ENCODE data around the gene SCARB1.

SCARB1 gene

GRCh38 chr12:124745891-124746570 is 117.6 kb downstream of the SCARB1 start:
- DNase-seq (ENCODE audit: low read depth), result no peak

GRCh38 chr12:124745465-124745890 is 118.2 kb downstream of the SCARB1 start:
- DNase-seq (ENCODE audit: low read depth), result no peak

GRCh38 chr12:124744659-124745464 is 118.8 kb downstream of the SCARB1 start:
- no peak for DNase-seq (ENCODE audit: low read depth)

- DNase-seq (ENCODE audit: low read depth), result no peak
These were observed 119.4 kb downstream of the SCARB1 start for GRCh38 chr12:124744273-124744640.

GRCh38 chr12:124743479-124744272 is 120.0 kb downstream of the SCARB1 start:
- no peak for DNase-seq (ENCODE audit: low read depth)

GRCh38 chr12:124742678-124743077 is 121.0 kb downstream of the SCARB1 start:
- DNase-seq (ENCODE audit: low read depth), result no peak

GRCh38 chr12:124742111-124742510 is 121.6 kb downstream of the SCARB1 start:
- no peak for DNase-seq (ENCODE audit: low read depth)

GRCh38 chr12:124741211-124741610 is 122.5 kb downstream of the SCARB1 start:
- DNase-seq (ENCODE audit: low read depth), result no peak

GRCh38 chr12:124740691-124741137 is 123.0 kb downstream of the SCARB1 start:
- no peak for DNase-seq (ENCODE audit: low read depth)

- no peak for DNase-seq (ENCODE audit: low read depth)
These were observed 123.6 kb downstream of the SCARB1 start for GRCh38 chr12:124739953-124740561.

GRCh38 chr12:124738636-124739467 is 124.8 kb downstream of the SCARB1 start:
- no peak for DNase-seq (ENCODE audit: low read depth)

GRCh38 chr12:124737772-124738635 is 125.7 kb downstream of the SCARB1 start:
- no peak for DNase-seq (ENCODE audit: low read depth)

GRCh38 chr12:124737040-124737419 is 126.6 kb downstream of the SCARB1 start:
- DNase-seq (ENCODE audit: low read depth), result no peak

GRCh38 chr12:124736115-124737039 is 127.3 kb downstream of the SCARB1 start:
- no peak for DNase-seq (ENCODE audit: low read depth)

- DNase-seq (ENCODE audit: low read depth), result no peak
These were observed 129.4 kb downstream of the SCARB1 start for GRCh38 chr12:124734224-124734788.

- no peak for DNase-seq (ENCODE audit: low read depth)
These were observed 130.6 kb downstream of the SCARB1 start for GRCh38 chr12:124733086-124733485.

- DNase-seq (ENCODE audit: low read depth), result no peak
These were observed 131.2 kb downstream of the SCARB1 start for GRCh38 chr12:124732275-124733075.

- no peak for DNase-seq (ENCODE audit: low read depth)
These were observed 131.8 kb downstream of the SCARB1 start for GRCh38 chr12:124731869-124732268.

Measured in non-pigmented ciliary epithelial cell (primary cell).